Stimulated activated CD8-positive, alpha-beta memory T cell treated with anti-CD3 and anti-CD28 coated beads, Interleukin-7, amount 100 ng/mL, for 24 hours (primary cell): ENCODE measurements around the gene MAD1L1.
"Not testable (repeated sequence)": the region's sequence is repeated elsewhere in the genome, so short reads cannot be mapped to it uniquely, and the experiment has no call there.

ENCODE experiments used
- DNase-seq: peaks from one replicate; pipeline ENCODE4 v3.0.0-alpha.2; 2020; ENCODE audit warnings: low read depth

MAD1L1 gene

DNA sequence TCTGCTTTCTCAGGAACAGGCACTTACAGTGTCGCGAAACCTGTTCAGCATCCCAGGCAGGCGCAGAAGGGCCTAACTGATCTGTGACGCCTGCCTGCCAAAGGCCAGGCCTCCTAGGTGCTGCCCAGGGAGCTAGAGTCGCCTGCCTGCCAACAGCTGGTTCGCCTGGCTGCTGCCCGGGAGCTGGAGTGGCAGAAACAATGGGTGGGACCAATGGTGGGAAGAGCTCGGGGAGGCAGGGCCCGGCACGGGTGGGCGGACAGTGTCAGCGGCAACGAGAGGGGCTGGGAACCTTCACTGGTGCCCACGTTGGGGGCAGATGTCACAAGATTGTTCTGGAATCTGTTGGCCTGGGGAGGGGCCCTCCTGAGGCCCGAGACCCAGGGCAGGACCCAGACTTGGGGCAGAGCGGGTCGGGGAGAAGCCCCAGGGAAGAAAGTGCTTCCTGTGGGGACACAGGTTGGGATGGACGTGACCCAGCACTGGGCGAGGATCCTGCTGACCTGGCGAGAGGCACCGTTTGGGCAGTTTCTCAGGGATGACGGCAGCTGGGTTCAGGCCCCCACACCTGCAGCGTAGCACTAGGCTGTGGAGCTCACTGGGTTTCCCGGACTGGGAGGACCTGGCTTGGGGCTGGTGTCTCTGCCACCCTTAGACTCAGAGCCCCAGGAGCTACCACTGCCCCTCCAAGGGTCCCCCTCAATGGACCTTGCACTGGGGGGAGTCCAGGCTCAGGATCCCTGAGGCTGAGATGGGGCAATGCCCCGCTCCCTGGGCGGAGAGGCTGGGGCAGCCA lies 380.8 kb downstream of the MAD1L1 start:
- DNase-seq = no peak

DNA sequence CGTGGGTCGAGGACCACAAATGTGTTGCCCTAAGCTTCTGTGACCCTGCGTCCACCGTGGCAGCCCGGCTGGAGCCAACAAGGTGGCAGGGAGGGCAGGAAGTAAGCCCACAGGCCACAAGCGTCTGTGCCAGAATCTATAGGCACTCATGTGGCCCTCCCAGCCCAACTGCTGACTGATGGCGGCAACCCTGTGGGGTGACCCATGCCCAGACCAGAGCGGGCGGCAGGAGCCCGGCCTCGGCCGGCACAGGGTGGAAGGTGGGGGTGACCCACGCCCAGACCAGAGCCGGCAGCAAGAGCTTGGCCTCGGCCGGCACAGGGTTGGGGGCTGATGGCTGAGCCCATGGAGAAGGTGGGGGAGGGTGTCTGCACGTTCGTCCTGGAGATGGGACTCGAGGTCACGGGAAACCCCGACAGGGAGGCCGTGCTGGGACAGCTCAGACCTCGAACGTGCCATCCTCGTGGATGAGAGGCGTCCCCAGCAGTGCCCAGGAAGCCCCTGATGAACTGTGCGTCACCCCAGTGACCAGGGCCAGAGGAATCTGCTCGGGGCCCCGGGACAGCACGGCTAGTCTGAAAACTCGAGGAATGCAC lies 381.7 kb downstream of the MAD1L1 start:
- no peak for DNase-seq

DNA sequence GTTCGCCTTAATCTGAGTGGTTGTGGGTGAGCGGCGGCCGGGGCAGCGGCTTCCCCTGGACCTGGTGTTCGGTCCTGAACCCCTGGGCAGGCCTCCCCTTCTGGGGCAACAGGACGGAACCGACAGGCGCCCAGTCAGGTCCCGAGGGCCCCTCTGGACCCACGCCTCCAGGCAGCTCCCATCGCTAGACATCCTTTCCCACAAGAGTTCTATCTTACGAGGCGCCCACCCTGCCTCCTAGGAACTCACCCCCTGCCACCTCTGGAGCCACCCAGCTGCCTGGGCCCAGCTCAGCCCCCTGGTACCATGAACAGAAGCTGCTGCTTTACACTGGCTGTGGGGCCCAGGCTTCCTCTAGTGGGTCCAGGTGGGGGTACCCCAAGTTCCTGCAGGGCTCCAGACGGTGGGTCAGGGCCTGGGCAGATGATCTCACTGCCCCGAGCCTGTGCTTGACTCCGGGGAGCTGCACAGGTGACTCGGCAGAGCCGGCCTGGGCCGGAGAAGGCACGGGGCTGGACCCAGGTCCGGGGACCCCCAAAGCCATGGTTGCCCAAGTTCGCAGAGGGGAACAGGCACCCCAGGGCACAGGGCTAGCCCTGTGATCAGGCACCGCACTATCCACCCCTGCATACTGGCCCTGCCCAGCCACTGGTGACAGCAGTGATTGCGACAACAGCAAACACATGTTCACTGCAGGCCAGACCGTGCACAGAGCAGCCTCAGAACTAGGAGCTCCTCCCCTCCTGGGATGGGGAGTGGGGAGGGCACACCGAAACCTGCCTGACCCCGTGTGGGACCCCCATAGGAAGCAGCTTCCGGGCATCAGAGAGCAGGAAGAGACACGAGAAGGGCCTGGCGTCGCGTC lies 382.4 kb downstream of the MAD1L1 start:
- DNase-seq = no peak

DNA sequence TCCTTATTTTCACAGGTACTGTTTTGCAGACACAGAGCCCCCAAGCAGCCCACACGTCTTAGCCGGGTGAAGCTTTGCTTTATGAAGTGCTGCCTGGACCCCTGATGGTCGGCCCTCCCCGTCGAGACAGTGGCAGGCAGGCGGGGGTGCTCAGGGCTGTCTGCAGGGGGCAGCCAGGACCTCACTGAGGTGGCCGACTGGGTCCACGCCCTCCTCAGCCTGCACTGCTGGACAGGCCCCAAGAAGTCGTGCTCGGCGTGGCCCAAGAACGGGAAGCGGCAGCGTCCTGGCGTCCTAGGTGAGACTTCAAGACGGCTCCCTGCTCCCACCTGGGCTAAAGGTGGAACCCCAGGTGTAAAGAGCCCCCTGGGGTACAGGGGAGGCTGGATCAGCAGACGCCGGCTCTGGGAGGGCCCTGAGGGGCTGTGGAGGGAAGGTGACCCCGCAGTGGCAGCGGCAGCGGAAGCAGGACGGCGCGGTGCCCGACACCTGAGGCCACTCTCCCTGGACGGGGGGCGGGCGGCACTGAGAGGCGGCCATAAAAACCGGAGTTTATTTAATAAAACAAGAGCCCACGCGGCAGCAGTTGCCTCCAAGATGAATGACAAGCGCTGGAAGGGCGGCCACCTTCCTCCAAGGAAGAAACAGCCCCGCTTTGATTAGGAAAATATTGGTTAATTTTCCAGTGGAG lies 383.2 kb downstream of the MAD1L1 start:
- DNase-seq = no peak

DNA sequence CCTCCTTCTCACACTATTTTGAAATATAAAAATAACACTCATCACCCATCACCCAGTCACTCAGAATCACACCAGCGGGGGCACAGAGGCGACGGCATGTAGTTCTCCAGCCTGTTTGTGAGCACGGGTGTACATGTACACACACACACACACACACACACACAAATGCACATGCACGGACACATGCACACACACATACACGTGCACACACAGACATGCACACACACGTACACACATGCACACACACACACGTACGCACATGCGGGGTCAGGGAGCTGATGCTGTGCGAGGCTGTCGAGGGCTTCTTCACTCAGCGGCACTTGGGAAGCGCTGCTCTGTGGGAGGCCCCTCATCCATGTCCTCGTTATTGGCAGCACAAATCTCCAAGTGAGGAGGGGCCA lies 383.8 kb downstream of the MAD1L1 start:
- DNase-seq = no peak

DNA sequence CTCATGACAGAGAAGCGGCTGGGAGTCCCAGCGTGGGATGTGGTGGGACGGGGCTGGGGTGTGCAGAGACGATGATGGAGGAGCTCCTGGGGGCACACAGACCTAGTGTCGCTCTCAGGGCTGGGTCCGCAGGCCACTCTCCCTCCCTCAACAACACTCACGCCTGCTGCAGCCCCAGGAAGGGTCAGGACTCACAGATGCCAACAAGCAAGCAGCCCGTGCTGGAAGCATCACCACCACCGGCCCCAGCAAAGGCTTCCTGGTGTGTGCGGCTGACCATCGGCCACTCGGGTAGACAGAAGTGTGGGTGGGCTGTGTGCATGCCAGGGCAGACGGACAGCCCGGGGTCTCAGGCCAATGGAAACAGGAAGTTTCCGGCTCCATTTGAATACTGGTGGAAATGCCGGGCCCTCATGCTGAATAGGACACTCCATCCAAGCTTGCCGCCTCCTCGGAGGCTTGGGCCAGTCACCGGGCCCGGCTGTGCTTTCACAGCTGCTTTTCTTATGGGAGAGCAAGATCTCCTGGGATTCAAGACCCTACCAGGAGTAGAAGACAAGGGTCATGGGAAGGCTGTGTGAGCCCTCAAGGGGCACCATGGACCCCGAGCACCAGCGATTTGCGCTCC lies 384.6 kb downstream of the MAD1L1 start:
- DNase-seq = no peak

DNA sequence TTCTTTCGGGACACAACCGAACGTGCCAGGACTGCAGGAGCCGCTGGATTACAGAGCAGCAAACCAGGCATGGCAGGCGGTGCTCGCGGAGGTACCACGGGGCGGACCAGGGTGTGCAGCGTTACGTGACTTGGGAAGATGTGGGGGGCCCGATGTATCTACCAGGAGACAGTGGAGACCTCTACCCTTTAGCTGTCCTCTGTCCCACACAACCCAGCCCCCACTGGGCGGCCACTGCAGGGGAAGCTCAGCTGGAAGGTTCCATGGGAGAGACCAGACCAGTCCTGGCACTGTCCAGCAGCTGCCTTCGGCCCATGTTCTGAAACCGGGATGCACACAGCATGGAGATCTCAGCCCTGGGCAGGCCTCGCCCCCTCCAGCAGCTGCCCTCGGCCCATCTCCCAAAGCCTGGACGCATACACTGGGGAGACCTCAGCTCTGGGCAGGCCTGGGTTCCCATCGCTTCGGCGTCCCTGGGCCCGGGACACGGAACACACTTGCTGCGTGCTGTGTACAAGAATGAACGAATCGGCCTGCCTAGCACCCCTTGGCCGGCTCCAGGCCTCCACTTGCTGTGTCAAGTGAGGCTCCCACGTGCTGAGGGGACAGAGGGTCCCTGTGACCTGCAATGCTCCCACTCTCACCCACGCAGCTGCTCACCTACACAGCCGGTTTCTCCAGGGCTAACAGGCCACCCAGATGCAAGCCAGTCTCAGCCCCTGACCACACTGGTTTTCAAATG lies 385.3 kb downstream of the MAD1L1 start:
- DNase-seq = no peak

DNA sequence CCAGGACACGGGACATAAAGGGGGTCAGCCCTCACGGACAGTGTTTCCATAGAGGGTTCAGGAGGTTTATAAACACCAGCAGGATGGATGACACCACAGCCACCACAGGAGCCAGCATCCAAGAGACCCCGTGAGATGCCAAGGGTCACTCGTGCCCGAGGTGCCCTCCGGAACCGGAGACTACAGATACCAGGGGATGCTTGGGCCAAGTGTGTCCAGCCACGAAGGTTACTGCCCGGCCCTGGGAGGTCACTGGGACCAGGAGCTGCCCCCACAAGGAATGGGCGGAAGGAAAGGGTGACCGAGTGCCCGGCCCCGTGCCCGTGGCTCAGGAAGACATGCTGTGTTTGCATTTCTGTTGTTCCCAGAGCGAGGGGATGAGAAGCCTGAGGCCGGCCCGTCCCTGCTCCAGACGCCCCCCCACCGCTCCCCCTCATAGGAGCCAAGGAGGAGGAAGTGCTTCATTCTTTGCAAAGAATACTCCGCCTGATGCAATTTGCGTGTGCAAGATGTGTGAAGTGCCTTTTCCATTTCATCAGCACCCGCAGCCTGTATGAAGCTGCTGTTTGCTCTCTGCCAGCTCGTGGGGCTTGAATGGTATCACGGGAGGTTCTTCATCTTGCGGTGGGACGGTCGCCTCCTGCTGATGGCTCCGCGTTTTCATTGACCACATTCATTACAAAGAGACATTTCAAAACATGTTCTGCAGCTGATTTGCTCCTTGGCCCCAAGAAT lies 386.2 kb downstream of the MAD1L1 start:
- DNase-seq = no peak

DNA sequence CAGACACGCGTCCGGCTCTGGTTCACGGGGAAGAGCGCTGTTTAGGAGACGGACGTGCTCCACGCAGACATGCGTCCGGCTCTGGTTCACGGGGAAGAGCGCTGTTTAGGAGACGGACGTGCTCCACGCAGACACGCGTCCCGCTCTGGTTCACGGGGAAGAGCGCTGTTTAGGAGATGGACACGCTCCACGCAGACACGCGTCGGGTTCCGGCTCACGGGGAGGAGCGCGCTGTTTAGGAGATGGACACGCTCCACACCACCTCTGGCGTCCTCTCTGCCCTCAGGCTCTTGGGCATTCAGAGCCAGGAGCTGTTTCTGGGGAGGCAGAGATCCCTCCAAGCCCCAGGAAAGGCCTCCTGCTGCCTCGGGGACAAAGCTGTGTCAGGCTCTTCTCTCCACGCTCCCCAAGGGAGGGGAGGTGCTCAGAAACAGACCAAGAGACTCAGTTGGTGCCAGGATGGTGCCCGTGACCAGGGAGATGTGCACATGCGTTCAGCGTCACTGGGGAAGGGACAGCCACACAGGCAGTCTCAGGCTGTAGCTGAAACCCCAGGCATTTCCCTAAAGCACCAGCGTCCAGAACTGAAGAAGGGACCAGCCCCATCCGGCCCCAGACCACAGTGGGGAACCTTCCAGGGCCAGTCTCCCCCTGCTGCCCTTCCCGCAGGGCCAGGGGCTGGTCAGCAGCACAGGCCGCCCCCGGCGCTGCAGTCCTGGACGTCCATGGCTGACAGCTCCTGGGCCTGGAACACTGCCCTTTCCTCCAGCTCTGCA lies 387.0 kb downstream of the MAD1L1 start:
- no peak for DNase-seq

DNA sequence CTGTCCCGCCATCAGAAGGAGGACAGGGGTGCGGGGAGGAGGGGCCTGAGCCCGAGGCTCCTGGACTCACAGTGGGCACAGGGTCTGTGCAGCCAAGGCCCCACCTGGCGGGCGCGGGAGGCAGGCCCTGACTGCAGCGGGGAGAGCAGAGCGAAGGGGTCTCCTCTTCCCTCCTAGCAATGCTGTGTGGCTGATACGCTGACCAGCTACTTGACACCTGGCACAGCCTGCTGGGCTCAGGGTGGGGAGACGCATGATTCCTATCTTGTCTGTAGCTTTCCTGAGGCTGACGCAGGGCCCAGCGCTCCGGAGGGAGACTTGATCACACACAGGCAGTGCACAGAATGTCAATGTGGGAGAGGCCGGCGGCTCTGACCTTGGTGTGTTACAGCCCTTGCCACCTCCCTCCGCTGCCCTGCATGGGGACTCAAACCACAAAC lies 387.8 kb downstream of the MAD1L1 start:
- no peak for DNase-seq

DNA sequence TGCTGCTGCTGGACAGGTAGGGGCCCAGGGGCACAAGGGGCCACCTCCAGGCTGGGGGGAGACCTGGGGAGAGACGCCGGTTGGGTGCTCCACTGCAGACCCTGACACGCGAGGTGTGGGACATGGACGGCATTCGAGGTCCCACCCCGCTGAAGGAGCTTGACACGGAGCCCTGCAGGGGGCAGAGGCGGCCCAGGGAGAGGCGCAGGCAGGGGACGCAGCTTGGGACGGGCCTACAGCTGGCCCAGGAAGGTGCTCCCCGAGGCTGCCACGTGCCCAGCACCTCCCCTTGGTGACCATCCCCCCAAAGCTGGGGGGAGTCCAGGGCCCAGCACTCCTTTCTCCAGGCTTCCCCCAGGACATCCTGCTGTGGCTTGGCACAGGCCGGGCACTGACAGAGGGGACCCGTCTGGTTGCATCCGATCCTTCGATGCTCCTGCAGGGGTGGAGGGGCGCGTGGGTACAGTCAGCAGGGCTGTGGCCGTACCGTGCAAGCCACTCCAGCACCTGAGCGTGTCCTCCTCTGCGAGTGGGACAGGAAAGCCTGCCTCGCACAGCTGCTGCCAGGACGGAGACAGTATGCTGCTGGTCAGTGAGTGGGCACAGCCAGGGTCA lies 388.3 kb downstream of the MAD1L1 start:
- no peak for DNase-seq

DNA sequence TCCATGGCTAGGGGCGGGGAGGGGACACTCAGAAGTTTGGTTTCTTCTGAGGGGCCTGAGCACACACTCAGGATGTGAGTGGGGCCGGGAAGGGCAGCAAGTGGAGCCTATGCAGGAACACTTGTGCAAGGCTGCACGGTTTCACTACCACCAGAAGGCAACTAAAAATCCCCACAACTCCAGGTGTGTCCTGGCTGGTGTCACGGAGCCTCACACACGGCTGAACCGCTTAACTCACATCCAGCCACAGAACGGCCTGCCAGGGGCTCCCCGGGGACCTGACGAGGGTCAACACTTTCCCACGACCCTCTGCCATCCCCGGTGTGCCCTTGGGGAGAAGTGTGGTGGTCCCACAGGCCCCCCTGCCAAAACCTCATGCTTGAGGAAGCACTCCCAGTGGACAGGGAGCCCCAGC lies 388.8 kb downstream of the MAD1L1 start:
- no peak for DNase-seq

DNA sequence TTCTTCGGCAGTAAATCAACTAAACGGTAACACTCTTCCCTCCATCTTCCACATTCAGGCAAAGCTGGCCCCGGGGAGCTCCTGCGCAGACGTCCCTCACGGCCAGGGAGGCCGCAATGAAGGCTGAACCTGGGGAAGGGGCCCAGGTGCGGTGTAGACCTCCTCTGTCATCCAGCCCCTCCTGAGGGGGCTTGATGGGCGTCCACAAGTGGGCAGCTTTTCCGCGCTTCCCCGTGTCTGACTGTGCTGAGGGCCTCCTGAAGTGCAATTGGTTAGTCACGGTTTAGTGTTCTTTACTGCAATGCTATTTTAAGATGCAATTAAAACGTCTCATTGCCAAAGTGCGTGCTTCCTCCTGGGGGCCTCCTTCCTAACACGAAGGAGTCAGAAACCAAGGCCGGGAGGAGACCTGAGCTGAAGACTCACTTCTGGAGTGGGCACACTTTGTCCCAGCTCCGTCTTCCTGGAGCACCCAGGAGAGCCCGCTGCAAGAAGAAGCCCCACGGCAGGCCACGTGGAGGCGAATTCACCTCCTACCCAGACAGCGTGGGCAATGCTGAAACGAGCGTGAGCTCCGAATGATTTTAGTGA lies 389.4 kb downstream of the MAD1L1 start:
- no peak for DNase-seq

DNA sequence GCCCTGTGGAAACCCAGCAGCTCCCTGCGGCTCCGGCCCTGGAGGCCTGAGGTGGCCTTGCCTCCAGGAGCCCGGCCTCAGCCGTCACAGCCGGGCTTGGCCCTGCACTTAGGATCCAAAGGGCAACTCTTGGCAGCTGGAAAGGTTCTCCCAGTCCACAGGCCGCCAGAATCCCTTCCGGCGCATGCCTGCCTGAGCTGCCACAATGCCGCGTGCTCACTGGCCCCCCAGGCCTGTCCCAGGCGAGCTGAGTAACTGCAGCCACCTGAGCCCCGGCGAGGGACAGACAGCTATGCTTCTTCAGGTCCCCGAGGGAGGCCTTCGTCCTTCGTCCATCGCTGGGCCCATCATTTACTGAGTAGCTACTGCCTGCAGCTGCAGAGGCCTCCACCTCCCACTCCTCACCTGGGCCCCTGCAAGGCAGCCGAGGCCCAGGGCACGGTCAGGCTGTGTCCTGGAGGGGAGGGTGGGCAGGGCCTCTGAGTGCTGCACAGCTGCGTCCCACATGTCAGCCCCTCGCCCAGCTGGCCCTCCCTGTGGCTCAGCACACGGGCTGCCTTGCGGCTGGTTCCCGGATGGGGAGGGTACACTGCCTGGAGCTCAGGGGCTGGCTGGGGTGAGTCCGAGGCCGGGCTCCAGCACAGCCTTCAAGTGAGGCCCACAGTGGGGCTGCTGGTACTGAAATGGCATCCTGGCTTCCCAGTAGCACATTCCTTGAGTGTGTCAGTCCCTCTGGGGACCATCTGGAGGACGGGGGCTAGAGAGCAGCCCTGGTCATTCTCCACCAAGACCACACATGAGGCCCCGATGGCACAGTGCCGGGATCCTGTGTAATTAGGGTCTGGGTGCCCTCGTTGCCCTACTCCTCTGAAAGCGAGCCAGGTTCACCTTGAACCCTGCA lies 390.2 kb downstream of the MAD1L1 start:
- no peak for DNase-seq

DNA sequence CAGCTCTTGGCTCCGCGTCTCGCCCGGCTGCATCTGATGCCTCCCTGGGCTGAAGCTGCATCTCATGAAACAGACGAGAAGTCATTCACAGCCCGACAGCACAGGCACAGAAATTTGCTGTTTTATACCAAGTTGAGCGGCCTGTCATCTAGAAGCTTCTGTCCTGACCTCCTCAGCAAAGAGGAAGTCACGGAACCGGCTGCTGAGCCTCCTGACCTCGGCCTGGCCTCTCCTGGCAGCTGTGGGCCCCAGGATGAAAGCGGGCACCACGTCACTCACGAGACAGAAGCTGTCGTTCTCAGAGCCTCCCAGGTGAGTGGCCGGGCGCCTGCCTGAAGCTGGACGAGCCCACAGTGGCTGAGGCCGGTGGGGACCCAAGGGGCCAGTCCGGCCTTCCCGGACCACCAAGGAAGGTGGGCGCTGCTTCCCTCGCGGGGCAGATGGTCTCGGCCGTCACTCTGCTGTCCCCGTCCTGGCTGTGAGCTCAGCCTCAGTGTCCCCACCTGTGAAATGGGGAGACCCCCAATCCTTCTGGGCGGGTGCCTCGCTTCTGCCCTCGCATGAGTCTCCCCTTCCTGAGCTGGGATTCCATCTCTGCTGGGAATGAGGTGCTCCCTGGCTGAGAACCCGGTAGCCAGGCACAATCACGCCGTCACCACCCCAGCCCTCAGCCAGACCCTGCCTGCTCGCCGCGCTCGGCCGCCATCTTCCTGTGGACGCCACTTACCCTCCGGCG lies 391.3 kb downstream of the MAD1L1 start:
- DNase-seq = not testable (repeated sequence)

DNA sequence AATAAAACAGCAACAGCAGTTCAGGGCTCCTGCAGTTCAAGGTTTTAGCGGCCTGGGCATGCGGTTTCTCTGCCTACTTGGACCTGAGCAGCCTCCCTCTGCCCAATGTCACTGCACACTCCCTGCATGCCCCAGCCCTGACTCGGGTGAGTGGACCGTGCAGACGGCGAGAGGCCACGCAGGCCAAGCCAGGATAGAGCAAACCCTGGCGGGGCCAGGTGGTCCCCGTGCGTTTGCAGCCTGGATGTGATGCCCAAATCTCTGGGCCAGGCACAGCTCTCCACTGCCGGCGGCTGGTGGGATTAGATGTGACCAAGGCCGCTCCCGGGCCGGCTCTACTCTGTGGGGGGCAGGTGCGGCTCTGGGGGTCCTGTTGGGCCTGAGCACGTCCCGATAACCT lies 392.0 kb downstream of the MAD1L1 start:
- not testable (repeated sequence) for DNase-seq

DNA sequence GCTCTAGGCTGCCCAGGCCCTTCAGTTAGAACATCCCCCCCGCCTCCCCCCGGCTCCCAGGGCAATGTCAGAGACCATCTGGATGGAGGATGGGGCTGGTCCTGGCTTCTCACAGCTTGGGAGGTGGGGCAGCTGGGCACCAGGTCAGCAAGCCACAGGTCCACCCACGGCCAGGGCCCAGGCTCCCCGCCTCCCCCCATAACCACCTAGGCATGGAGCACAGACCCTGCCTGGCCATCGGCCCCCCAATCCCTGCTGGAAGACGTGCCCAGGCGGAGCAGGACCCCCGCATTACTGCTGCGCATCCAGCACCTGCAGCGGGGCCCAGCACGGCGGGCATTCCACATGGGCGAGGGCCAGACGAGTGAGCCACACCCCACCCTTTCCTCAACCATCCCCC lies 393.0 kb downstream of the MAD1L1 start:
- DNase-seq = no peak
